Keratinocyte (primary cell): ENCODE results near the gene AIMP1. TPM values are rescaled to one million over a fixed set of nuclear protein-coding genes. Genes with fewer than 3 reads are reported as not detected.

ENCODE experiments used
- DNase-seq: peaks from one replicate; pipeline ENCODE4 v3.0.0-alpha.2; 2011; ENCODE audit warnings: low read depth, missing footprints, low spot score
- FAIRE-seq: peaks from 2 replicates; lab custom pipeline; 2011; peaks lifted over from hg19 to GRCh38; lab: Jason Lieb, UNC
- H2AFZ ChIP-seq: 2 replicates; pipeline ENCODE4 v1.6.0; 2012; ENCODE audit warnings: low read length, control low read depth, inconsistent platforms; ENCODE audit not compliant: control insufficient read depth
- H3K27ac ChIP-seq: 2 replicates; pipeline ENCODE4 v1.5.1; 2011; ENCODE audit warnings: low read length; ENCODE audit not compliant: control insufficient read depth, insufficient read depth
- H3K27me3 ChIP-seq: 3 replicates; pipeline ENCODE4 v1.6.0; 2011; ENCODE audit warnings: low read length; ENCODE audit not compliant: control insufficient read depth, insufficient read depth; ENCODE audit errors: extremely low read depth
- H3K36me3 ChIP-seq, 2 experiments: 2 replicates in 1 of 2; 3 replicates in 1 of 2; pipeline ENCODE4 v1.5.1; 2011; ENCODE audit warnings: low read length in 2 of 2, mild to moderate bottlenecking in 1 of 2; ENCODE audit not compliant: control insufficient read depth in 2 of 2, insufficient read depth in 2 of 2; ENCODE audit errors: extremely low read depth in 1 of 2
- H3K4me1 ChIP-seq: 3 replicates; pipeline ENCODE4 v1.5.1; 2011; ENCODE audit warnings: low read length; ENCODE audit not compliant: control insufficient read depth, insufficient read depth; ENCODE audit errors: extremely low read depth
- H3K4me2 ChIP-seq: 3 replicates; pipeline ENCODE4 v1.6.0; 2011; ENCODE audit warnings: low read depth, low read length; ENCODE audit not compliant: control insufficient read depth, insufficient read depth; ENCODE audit errors: extremely low read depth
- H3K4me3 ChIP-seq, 3 experiments: fragments of 200-600 bp in 1 of 3; sonication (generic) in 1 of 3; 2 replicates in 2 of 3; 3 replicates in 1 of 3; pipeline ENCODE4 v1.5.1; 2011 to 2016; ENCODE audit warnings: low read length in 3 of 3, mild to moderate bottlenecking in 3 of 3, control low read depth in 2 of 3, inconsistent platforms in 1 of 3, low read depth in 1 of 3, mixed read lengths in 1 of 3, mixed run types in 1 of 3, moderate library complexity in 1 of 3; ENCODE audit not compliant: control insufficient read depth in 2 of 3, insufficient read depth in 2 of 3; ENCODE audit errors: extremely low read depth in 1 of 3
- H3K79me2 ChIP-seq: 2 replicates; pipeline ENCODE4 v1.6.0; 2012; ENCODE audit warnings: low read length; ENCODE audit not compliant: control insufficient read depth, insufficient read depth
- H3K9ac ChIP-seq: 3 replicates; pipeline ENCODE4 v1.6.0; 2011; ENCODE audit warnings: low read length; ENCODE audit not compliant: control insufficient read depth, insufficient read depth; ENCODE audit errors: extremely low read depth
- H3K9me1 ChIP-seq: 3 replicates; pipeline ENCODE4 v1.6.0; 2011; ENCODE audit warnings: low read length; ENCODE audit not compliant: control insufficient read depth, insufficient read depth; ENCODE audit errors: extremely low read depth
- H3K9me3 ChIP-seq: 2 replicates; pipeline ENCODE4 v1.5.1; 2012; ENCODE audit warnings: low read depth, low read length; ENCODE audit not compliant: control insufficient read depth
- H4K20me1 ChIP-seq: 3 replicates; pipeline ENCODE4 v1.6.0; 2011; ENCODE audit warnings: low read length; ENCODE audit not compliant: control insufficient read depth, insufficient read depth; ENCODE audit errors: extremely low read depth
- CTCF ChIP-seq, 3 experiments: IDR thresholded peaks in 1 of 3; conservative IDR thresholded peaks in 1 of 3; optimal IDR thresholded peaks in 1 of 3; 2 replicates in 2 of 3; 3 replicates in 1 of 3; pipeline versions ENCODE3 to v1.5.1; 2011; ENCODE audit warnings: low read length in 3 of 3, mild to moderate bottlenecking in 3 of 3, moderate library complexity in 2 of 3, control low read depth in 1 of 3, inconsistent platforms in 1 of 3; ENCODE audit not compliant: insufficient read depth in 2 of 3; ENCODE audit errors: extremely low read depth in 1 of 3
- EZH2 ChIP-seq: IDR thresholded peaks from one replicate; pipeline ENCODE4 v1.6.1; 2012; ENCODE audit warnings: inconsistent platforms, mild to moderate bottlenecking, low read length, moderate library complexity
- dilution Hi-C: fragments of 300-500 bp; cut with MboI; formaldehyde crosslinking; loops from one replicate; pipeline ENCODE4 v1.7.0; 2020; ENCODE audit warnings: low sequenced_read_pairs; ENCODE audit not compliant: extremely low pct_ligation_motif_present
- polyA plus RNA-seq, 5 experiments: library from polyadenylated mRNA; depleted of rRNA in 3 of 5; stranded (reverse) in 3 of 5; stranded (forward) in 1 of 5; unstranded in 1 of 5; fragments of >200 nt; gene quantifications; 1 replicate in 1 of 5; 2 replicates in 3 of 5; 3 replicates in 1 of 5; pipeline versions ENCODE4 v1.2.1 to v1.2.3, GENCODE V29; 2011 to 2012; ENCODE audit warnings: missing spikeins in 2 of 5, low read depth in 1 of 5, low replicate concordance in 1 of 5

The AIMP1 gene
- polyA plus RNA-seq, 1 donor (not counting 4 experiments of a cell fraction or from before 2014, with no cell fraction given), result 52.9 TPM

- Histone ChIP-seq H3K27me3 (no peaks in the 10 kb centered on the region), H3K4me2 (peak overlapping the region; percentile 97), H3K27ac (peak overlapping the region; percentile 93), H3K4me1 (peaks cover 15% of the 10 kb centered on the region), H3K9me1 (no peaks in the 10 kb centered on the region), H3K36me3 (no peaks in the 10 kb centered on the region), H3K79me2 (peaks cover 65% of the 10 kb centered on the region), H3K4me3 (peak overlapping the region; percentile 75 to 95 (median 80)), H3K9me3 (no peaks in the 10 kb centered on the region), H4K20me1 (no peaks in the 10 kb centered on the region), H3K9ac (peak overlapping the region; percentile 96), H2AFZ (peak overlapping the region; percentile 77)
- FAIRE-seq (peak; percentile 9), DNase-seq (no peak)
- TF ChIP-seq EZH2, result no peak
- no peak for TF ChIP-seq CTCF (optimal IDR thresholded peaks at IDR 0.05 in 1 of 3, IDR thresholded peaks at IDR 0.05 in 1 of 3, conservative IDR thresholded peaks at IDR 0.05 in 1 of 3; ENCODE audit: extremely low read depth in 1 of 3, insufficient read depth in 2 of 3, low read length in 3 of 3)
- dilution Hi-C loops, result no loop called here
Observed at GRCh38 chr4:106316773-106317409, 541 bp downstream of the AIMP1 start.

DNA sequence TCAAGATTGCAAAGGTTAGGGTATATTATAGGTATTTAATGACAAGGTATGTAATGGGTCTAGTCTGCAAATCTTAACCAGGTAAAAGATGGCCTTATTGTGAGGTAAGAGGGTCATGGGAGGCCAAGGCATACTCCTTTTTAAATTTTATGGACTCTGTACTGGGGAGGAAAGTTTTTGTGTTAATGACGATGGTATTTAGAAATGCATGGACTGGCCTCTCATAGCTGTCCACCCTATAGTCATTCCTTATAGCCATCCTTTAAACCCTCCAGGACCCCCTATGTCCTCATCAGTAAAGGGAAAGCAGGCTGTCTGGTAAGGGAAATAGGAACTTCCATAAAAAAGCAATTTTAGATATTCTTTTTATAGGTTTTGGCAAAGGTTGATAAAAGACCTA, 1.5 kb downstream of the AIMP1 start:
- Histone ChIP-seq H3K27ac (peak overlapping the region; percentile 93), H3K36me3 (no peaks in the 10 kb centered on the region), H3K4me2 (peak overlapping the region; percentile 97), H3K27me3 (no peaks in the 10 kb centered on the region), H4K20me1 (no peaks in the 10 kb centered on the region), H3K4me3 (peak overlapping the region; percentile 75 to 95 (median 80)), H3K9ac (no peak overlapping the region), H3K9me1 (no peaks in the 10 kb centered on the region), H2AFZ (no peak overlapping the region), H3K9me3 (no peaks in the 10 kb centered on the region), H3K4me1 (peaks cover 15% of the 10 kb centered on the region), H3K79me2 (peaks cover 73% of the 10 kb centered on the region)
- no peak for DNase-seq
- TF ChIP-seq CTCF (optimal IDR thresholded peaks at IDR 0.05 in 1 of 3, IDR thresholded peaks at IDR 0.05 in 1 of 3, conservative IDR thresholded peaks at IDR 0.05 in 1 of 3; ENCODE audit: extremely low read depth in 1 of 3, insufficient read depth in 2 of 3, low read length in 3 of 3), result no peak
- FAIRE-seq, result no peak
- dilution Hi-C loops, result no loop called here
